ENCODE measurements around the gene MAP3K20.
"Not testable (repeated sequence)": the region's sequence is repeated elsewhere in the genome, so short reads cannot be mapped to it uniquely, and the experiment has no call there.

MAP3K20 gene

DNA sequence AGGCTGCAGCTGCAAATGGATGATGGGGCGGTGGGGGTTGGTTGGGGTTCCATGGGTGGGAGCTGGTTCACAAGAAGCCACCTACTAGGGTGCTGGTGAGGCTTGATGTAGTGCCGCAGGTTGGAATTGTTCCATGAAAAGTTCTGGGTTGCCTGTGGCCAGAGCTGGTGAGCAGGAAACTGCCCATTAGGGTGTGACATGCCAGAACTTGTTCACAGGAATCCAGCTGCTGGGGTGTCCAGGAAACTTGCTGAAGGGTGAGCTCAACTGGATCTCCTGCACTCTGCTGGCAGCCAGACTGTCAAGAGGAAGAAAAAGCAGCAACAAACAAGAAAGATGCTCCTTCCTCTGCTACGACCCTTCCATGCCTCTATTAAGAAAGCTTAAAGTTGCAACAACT lies 48.8 kb downstream of the MAP3K20 start:
- DNase-seq (ENCODE audit: low read depth in 2 of 2): no peak

DNA sequence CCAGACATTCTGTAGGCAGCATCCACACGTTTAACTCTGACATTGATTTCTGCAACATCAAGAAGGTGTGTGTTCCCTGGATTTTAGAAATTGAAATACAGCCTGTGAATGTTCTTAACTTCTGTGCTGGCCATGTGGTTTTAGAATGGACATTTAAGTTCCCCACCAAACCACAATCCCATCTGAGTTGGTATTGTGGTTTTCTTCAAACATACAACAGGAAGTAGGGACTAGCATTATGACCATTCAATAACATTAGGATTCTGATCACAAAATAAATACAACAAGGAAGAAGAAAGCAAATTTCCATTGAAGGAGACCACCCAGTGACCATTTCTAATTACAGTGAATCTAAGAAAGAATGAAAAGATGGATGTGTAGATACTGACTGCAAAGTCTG lies 51.2 kb downstream of the MAP3K20 start:
- no peak for DNase-seq (ENCODE audit: low read depth in 2 of 2)

DNA sequence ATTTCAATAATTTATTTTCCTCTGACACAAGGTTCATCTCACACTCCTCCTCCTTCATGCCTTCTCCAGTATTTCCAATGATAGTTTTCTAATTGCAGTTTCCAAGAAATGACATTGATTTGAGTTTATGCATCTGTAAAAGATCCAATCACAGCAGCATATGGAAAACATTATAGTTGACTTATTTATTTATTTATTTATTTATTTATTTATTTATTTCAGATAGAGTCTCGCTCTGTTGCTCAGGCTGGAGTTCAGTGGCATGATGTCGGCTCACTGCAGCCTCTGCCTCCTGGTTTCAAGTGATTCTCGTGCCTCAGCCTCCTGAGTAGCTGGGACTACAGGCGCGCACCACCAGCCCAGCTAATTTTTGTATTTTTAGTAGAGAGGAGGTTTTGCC lies 52.5 kb downstream of the MAP3K20 start:
- not testable (repeated sequence) for DNase-seq (ENCODE audit: low read depth in 2 of 2)

- no peak for DNase-seq (ENCODE audit: low read depth in 2 of 2)
Measured at GRCh38 chr2:173130496-173131465, 55.1 kb downstream of the MAP3K20 start.

GRCh38 chr2:173132531-173132930 lies 56.9 kb downstream of the MAP3K20 start:
- no peak for DNase-seq (ENCODE audit: low read depth in 2 of 2)

DNA sequence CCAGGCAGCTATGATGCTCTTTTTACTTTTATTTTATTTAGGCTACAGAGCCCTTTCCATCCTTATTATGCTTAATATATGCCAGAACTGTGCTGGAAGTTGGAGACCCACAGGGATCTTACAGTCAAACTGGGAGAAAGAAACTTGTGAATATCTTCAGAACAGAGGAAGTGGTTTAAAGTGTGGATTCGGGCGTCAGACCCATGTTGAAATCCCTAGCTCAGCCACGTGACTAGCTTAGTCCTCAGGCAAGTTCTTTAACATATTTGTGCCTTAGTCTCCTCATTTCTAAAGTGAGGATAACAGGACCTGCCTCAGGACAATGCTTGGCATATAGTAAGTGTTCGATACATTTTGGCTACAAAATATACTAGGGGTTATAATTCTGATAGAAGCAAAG lies 59.1 kb downstream of the MAP3K20 start:
- DNase-seq (ENCODE audit: low read depth in 2 of 2): no peak

DNA sequence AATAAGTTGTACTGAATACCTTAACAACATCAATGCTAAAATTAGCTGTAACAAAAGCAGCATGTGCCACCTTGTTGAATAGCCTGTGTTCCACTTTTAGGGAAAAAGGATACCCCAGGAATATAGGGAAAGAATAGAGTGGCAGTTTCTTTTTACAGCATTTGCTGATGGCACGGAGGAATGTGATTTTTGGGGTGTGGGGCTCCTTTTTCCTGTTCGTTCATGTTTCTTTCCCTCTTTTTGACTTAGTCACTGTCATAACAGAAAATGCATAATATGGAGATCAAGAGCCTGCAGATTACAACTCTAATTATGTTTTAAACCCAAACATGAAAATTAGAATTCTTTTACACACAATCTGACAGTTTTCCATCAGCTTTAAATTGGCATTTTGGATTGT lies 60.4 kb downstream of the MAP3K20 start:
- DNase-seq (ENCODE audit: low read depth in 2 of 2): no peak

DNA sequence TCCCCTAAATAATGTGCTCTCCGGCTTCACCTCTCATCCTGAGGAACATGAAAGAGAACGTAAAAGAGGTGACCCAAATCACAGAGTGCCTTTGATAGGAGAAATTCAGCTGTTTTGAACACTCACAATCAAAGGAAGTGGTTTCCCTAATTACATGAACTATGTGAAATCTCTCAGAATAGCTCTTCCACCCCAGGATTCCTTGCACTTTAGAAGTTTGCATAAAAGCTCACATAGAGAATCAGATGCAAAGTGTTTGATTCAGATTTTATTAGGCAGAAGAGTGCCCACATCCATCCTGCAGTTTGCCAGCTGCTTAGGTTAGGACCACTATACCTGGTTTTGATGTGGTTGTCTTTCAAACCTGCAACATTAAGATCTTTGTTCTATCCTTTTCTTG lies 61.0 kb downstream of the MAP3K20 start:
- no peak for DNase-seq (ENCODE audit: low read depth in 2 of 2)

DNA sequence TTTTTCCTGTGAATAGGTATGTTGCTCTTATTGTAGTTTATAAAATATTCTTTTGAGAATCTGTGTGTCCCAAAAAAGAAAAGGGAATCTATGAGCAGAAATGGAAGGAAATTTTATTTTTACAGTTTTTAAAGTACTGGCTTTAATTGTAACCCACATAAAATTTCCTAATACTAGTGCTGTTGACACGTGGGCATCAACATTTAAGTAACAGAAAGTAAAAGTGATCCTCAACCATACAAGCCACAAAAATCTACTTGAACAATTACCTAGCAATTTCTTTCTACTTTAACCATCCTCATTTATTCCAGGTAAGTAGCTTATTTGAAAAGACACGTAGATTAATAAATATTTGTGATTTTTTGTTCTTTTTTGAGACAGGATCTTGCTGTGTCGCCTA lies 62.0 kb downstream of the MAP3K20 start:
- no peak for DNase-seq (ENCODE audit: low read depth in 2 of 2)

- no peak for DNase-seq (ENCODE audit: low read depth in 2 of 2)
Measured at GRCh38 chr2:173138962-173139361, 63.3 kb downstream of the MAP3K20 start.

GRCh38 chr2:173141666-173142065 lies 66.0 kb downstream of the MAP3K20 start:
- DNase-seq (ENCODE audit: low read depth in 2 of 2): no peak

DNA sequence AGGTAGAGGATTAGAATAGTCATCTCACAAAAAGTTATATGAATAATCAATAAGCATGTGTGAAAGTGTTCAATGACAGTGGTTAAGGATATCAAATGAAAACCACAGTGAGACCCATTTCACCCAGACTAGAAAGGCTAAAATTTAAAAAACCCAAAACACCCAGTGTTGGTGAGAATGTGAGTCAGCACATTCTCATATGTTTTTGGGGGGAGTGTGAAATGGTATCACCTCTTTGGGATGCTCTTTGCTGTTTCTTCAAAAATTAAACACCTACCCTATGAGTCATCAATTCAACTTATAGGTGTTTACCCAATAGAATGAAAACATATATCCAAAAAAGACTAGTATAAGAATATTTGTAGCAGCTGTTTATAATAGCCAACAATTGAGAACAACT lies 69.8 kb downstream of the MAP3K20 start:
- DNase-seq (ENCODE audit: low read depth in 2 of 2): no peak

- DNase-seq (ENCODE audit: low read depth in 2 of 2): no peak
Measured at GRCh38 chr2:173146590-173146989, 70.9 kb downstream of the MAP3K20 start.

DNA sequence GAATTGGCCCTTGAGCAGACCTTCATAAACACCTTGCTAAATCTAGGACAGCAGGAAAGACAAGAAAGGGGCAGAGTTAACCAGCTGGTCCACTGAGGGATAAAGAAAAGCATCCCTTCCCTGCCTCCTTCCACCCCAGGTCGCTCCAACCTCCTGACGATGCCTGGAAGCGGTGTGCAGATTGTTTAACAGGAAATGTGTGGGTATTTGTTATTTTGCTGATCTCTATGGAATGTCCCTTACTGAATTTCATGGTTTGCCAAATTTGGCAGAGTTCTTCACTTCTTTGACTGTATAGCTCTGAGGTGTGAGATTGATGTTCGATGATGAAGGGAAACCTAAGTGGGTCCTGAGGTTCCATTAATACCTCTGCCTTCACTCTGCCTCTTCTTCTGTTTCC lies 72.9 kb downstream of the MAP3K20 start:
- no peak for DNase-seq (ENCODE audit: low read depth in 2 of 2)

DNA sequence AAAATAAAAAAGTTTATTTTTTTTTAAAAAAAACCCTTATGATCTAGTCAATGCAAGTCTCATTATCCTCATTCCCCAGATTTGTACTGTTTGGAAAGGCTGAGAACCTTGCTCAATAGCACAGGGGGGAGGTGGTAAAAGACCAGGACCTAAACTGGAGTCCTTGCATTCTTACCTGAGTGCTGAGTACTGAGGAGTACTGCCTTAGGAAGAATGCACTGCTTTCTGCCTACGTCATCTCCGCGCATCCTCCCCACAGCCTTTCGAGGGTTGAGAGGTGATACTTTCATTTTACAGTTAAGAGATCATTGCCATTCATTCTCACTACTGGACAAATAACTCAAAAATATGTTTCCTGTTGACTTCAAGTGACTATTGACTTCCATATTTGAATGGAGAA lies 73.8 kb downstream of the MAP3K20 start:
- DNase-seq (ENCODE audit: low read depth in 2 of 2): peak; percentile 41 to 44

- DNase-seq (ENCODE audit: low read depth in 2 of 2): no peak
Measured at GRCh38 chr2:173150087-173150486, 74.4 kb downstream of the MAP3K20 start.

DNA sequence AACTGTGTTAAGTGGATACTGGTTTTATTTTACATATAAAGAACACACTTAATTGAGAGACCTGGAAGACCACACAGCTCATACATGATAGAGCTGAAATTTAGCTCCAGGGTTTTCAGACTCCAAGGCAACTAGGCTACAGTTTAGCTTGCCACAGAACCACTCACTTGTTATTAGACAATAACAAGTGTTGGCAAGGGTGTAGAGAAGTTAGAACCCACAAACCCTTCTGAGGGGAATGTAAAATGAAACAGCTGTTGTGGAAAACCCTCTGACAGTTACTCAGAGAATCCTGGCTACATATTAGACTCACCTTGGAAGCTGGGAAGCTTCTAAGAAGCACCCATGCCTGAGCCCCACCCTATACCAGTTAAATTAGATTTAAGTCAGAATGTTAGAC lies 75.3 kb downstream of the MAP3K20 start:
- DNase-seq (ENCODE audit: low read depth in 2 of 2): no peak

DNA sequence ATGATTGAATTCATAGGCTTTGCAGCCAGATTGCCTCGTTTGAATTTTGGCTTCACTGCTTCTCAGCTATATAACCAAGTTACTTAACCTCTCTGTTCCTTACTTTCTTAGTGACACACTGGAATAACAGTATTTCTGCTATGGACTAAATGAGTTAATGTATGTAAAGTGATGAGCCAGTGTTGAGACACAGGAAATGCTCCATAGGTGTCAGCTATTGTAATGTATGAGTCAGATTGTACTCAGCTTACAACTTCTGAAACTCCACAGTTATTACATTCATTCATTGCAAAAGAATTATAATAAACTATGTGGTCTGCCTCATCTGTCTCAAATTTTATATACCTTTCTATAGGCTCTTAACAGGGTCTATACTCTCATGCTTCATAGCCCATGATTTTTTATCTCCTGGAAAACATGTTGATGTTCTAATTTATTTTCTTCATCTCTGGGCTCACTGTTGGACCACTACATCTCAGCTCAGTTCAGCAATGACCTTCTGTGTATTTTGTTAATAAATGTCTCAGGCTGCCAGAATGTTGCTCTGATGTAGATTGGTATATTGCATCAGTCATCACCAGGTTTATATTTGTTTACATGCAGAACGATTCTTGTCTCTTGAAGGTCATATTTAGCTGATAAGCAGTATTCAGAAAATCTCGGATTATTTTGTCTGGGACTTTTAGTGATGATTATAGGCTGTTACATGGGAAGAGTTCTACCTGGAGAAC lies 76.2 kb downstream of the MAP3K20 start:
- DNase-seq (ENCODE audit: low read depth in 2 of 2): no peak

DNA sequence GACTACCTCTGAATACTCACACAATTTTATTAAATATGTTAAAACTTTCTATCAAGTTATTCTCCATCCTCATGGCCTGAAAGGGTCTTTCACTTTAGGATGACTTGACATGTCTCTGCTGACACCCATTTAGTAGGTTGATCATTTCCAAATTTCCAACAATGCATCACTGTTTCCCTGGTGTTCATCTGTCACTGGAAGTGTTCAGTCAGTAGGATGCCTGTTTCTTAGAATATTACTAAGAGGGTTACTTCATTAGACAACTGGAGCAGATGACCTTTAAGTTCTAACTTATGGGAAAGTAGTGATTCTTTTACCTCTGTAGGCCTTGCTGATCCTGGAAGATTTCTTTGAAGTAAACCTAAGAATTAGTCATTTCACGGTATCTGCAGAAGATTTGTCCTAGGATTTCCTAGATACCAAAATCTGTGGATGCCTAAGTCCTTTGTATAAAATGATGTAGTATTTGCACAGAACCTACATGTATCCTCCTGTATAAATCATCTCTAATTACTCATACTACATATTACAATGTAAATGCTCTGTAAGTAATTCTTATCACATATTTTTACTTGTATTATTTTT lies 77.7 kb downstream of the MAP3K20 start:
- no peak for DNase-seq (ENCODE audit: low read depth in 2 of 2)

- DNase-seq (ENCODE audit: low read depth in 2 of 2): no peak
Measured at GRCh38 chr2:173157676-173158293, 82.1 kb downstream of the MAP3K20 start.

DNA sequence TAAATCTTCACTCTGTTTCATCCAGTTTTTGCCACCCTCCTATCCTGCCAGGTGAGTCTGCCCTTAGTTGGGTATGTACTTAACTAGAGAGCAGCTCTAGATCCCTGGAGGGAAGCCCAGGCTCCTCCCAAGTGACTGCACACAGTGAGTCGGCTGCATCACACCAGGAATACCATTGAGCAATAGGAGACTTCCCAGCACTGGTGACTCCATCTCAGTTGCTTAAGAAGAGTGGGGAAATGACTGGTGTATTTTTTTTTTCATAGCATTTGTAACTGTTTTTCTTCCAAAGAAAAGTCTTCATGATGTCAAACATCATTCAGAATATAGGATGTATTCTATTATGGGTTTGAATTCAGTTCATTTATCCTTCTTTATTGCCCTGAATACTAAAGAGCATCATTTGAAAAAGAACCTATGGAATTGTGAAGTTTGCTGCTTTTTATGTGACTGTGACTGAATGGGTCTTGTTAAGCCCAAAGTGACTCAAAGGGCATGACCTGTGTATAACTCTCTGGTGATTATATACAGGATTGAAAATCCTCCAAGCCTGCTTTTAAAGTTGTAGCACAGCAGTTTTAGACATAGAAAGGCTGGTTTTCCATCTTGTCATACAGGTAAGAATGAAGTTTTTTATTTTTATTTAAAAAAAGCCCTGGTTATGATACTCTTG lies 84.3 kb downstream of the MAP3K20 start:
- no peak for DNase-seq (ENCODE audit: low read depth in 2 of 2)

GRCh38 chr2:173160618-173161017 lies 85.0 kb downstream of the MAP3K20 start:
- no peak for DNase-seq (ENCODE audit: low read depth in 2 of 2)

Measured in stimulated activated CD8-positive, alpha-beta memory T cell treated with anti-CD3 and anti-CD28 coated beads, Interleukin-7, amount 100 ng/mL, for 4 hours (primary cell).